Posterior cingulate gyrus (tissue), 11 donors: Measurements from ENCODE around the gene HOXD4.

Source experiments
- DNase-seq, 10 donors: peaks; one replicate each; pipeline versions ENCODE4 v3.0.0 to v3.0.0-alpha.2; 2020 to 2021; ENCODE audit warnings: mixed read lengths in 3 of 10
- intact Hi-C: fragments of 100-400 bp; cut with DNase I; formaldehyde crosslinking; loops from one replicate; pipeline ENCODE4 v1.15.1; 2023

Gene HOXD4

GRCh38 chr2:176112375-176113302 lies 38.7 kb upstream of the HOXD4 start:
- intact Hi-C loops = no loop called here
- DNase-seq = peak in 1 of 10 donors; percentile 66

- intact Hi-C loops = no loop called here
- DNase-seq = peak in 1 of 10 donors; percentile 53
These were observed 37.0 kb upstream of the HOXD4 start for GRCh38 chr2:176114120-176114929.

GRCh38 chr2:176114930-176115625 lies 36.3 kb upstream of the HOXD4 start:
- DNase-seq = peak in 1 of 10 donors; percentile 52
- intact Hi-C loops = no loop called here

- intact Hi-C loops = no loop called here
- peak in 2 of 10 donors; percentile 79 to 80 for DNase-seq
These were observed 35.2 kb upstream of the HOXD4 start, which contains the start of gene HOXD10 for GRCh38 chr2:176115883-176116813. TSS of gene HOXD10 (plus strand) at chr2:176116778. CDS start at chr2:176116834, 56 bp downstream.

GRCh38 chr2:176117162-176117822 lies 34.1 kb upstream of the HOXD4 start:
- peak in 2 of 10 donors; percentile 71 to 75 for DNase-seq
- intact Hi-C loops = no loop called here

GRCh38 chr2:176117823-176118371 lies 33.5 kb upstream of the HOXD4 start:
- no peak for DNase-seq
- intact Hi-C loops = no loop called here

- intact Hi-C loops = no loop called here
- DNase-seq = no peak
These were observed 32.6 kb upstream of the HOXD4 start for GRCh38 chr2:176118601-176119339.

- intact Hi-C loops = loop anchor here (5.0 kb wide), 1 partner anchor 1773 kb away; no protein-coding TSS in a partner anchor
- DNase-seq = peak in 1 of 10 donors; percentile 22
These were observed 30.8 kb upstream of the HOXD4 start for GRCh38 chr2:176120364-176121189.

- intact Hi-C loops = loop anchor here (5.0 kb wide), 1 partner anchor 1774 kb away; no protein-coding TSS in a partner anchor
- DNase-seq = peak in 1 of 10 donors; percentile 59
These were observed 29.9 kb upstream of the HOXD4 start for GRCh38 chr2:176121190-176122051.

GRCh38 chr2:176122052-176122682 lies 29.2 kb upstream of the HOXD4 start:
- DNase-seq = no peak
- intact Hi-C loops = loop anchor here (5.0 kb wide), 1 partner anchor 1775 kb away; no protein-coding TSS in a partner anchor

GRCh38 chr2:176122683-176123410 lies 28.5 kb upstream of the HOXD4 start, which contains the start of gene HOXD9:
TSS of gene HOXD9 (plus strand) at chr2:176122719. CDS start at chr2:176122769, 50 bp downstream.
- DNase-seq = peak in 1 of 10 donors; percentile 77
- intact Hi-C loops = loop anchor here (5.0 kb wide), 1 partner anchor 1776 kb away; no protein-coding TSS in a partner anchor

GRCh38 chr2:176123411-176124109 lies 27.8 kb upstream of the HOXD4 start:
- intact Hi-C loops = loop anchor here (5.0 kb wide), 1 partner anchor 1776 kb away; no protein-coding TSS in a partner anchor
- DNase-seq = peak in 1 of 10 donors; percentile 53

- DNase-seq = peak in 1 of 10 donors; percentile 30
- intact Hi-C loops = loop anchor here (5.0 kb wide), 1 partner anchor 1777 kb away; no protein-coding TSS in a partner anchor
These were observed 27.0 kb upstream of the HOXD4 start for GRCh38 chr2:176124110-176124946.
